ENCODE results near the gene PPP2CA.
"Not testable (repeated sequence)": the region's sequence is repeated elsewhere in the genome, so short reads cannot be mapped to it uniquely, and the experiment has no call there.

Gene PPP2CA

DNA sequence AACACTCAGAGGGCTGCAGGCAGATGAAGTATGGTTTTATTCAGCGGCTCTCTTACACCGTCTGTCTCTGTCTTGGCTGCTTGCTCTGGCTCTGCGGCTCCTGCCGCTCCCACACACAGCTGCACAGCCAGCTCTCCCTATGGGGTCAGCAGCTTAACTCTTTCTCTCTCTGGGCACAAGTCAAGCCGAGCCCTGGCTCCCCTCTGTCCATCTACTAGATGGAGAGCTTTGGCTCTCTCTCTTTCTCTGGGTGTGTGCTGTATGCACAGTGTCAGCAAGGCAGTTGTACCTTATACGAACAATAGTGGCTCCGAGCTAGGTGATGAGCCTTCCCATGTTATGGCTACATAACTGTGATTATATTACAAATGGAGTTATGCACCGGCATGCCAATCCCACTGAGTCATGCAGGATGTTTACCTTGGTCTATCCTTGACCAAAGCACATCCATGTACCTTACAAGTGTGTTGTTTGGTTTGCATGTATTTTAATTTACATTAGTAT, 19.3 kb upstream of the PPP2CA start:
- no peak for DNase-seq

DNA sequence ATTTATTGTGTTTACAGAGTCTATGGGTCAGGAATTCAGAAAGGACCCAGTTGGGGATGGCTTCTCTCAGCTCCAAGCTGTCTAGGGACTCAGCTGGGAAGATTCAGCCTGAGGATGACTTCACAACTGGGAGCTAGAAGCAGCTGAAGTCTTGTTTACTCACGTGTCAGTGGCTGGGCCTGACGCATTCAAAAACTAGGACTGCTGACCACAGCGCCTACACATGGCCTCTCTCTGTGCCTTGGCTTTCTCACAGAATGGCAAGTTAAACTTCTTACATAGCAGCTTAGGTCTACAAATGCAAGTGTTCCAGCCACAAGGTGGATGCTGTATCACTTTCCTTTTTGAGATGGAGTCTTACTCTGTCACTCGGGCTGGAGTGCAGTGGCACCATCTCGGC, 16.3 kb upstream of the PPP2CA start:
- no peak for DNase-seq

GRCh38 chr5:134240421-134240962, 14.6 kb upstream of the PPP2CA start:
- no peak for DNase-seq

DNA sequence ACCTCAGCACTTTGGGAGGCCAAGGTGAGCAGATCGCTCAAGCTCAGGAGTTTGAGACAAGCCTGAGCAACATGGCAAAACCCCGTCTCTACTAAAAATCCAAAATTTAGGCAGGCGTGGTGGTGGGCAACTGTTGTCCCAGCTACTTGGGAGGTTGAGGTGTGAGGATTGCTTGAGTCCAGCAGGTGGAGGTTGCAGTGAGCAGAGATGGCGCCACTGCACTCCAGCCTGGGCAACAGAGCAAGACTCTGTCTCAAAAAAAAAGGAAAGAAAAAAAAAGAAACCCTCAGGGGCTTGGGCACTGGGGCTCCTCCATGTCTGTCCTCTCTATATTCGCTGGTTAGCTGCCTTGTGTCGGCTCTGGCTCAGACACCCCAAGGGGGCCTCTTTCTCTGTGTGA, 10.9 kb upstream of the PPP2CA start:
- no peak for DNase-seq

DNA sequence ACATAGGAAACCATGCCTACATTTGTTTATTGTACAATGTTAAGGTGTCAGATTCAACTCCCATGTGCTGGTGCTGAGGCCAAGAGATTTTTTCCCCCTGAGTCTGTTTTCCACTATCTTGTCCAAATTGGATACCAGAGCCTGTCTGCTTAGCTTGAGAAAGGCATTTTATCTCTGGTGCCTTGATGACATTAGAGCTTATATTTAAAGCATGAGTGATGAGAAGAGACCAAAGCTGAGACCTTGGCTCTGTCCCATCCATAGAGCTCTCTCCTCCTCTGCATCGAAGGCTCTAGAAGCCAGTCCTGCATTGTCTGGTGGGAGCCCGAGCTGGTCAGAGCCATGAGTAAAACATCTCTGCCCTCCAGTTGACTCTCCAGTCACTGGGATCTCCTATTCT, 10.4 kb upstream of the PPP2CA start:
- no peak for DNase-seq

DNA sequence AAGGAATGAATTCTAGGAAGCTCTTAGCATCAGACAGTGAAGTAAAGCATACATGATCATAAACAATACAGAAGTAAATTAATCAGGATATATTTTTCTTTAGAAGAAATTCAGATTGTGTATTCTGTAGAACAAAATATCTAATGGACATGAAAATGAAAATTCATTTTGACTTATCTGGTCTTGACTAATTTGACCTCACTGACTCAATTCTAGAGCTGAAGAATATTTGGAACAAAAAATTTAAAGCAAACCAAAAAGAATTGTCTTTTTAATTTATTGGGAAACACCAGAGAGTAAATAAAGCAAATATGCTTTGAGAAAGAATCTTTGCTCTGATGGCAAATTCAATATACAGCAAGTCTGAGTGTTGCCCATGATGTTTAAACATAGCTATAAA, 2.8 kb upstream of the PPP2CA start:
- no peak for DNase-seq

GRCh38 chr5:134227776-134228175, 1.9 kb upstream of the PPP2CA start:
- no peak for DNase-seq

- no peak for DNase-seq
Measured at GRCh38 chr5:134227259-134227658, 1.4 kb upstream of the PPP2CA start.

GRCh38 chr5:134226441-134227192, 744 bp upstream of the PPP2CA start:
- no peak for DNase-seq

GRCh38 chr5:134224888-134225779, 739 bp downstream of the PPP2CA start:
- DNase-seq: peak; percentile 66

GRCh38 chr5:134223406-134224248, 2.2 kb downstream of the PPP2CA start:
- peak; percentile 27 for DNase-seq

- not testable (repeated sequence) for DNase-seq
Measured at GRCh38 chr5:134221690-134222089, 4.2 kb downstream of the PPP2CA start.

DNA sequence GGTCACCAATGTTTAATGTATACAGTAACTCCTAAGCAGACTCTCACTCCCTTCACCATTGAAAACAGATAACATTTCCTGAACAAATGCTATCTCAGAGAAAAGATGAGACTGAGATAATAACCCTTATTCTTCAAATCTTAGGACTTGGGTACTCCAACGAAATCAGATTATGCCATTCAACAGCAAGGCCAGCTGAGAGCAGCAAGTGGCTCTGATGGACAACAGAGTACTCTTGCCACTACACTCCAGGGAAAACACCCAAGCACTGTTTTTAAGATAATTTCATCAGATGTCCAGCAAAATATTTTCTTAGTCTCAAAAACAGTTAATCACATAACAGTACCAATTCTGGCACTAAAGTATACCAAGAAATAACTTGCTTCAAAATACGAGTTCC, 10.1 kb downstream of the PPP2CA start:
- DNase-seq: no peak

- DNase-seq: not testable (repeated sequence)
Measured at GRCh38 chr5:134211263-134212031, 14.4 kb downstream of the PPP2CA start.

GRCh38 chr5:134209477-134210245, 16.2 kb downstream of the PPP2CA start:
- DNase-seq: no peak

- peak; percentile 78 for DNase-seq
Measured at GRCh38 chr5:134207696-134208095, 18.2 kb downstream of the PPP2CA start.

- DNase-seq: no peak
Measured at GRCh38 chr5:134206627-134207160, 19.2 kb downstream of the PPP2CA start.

DNA sequence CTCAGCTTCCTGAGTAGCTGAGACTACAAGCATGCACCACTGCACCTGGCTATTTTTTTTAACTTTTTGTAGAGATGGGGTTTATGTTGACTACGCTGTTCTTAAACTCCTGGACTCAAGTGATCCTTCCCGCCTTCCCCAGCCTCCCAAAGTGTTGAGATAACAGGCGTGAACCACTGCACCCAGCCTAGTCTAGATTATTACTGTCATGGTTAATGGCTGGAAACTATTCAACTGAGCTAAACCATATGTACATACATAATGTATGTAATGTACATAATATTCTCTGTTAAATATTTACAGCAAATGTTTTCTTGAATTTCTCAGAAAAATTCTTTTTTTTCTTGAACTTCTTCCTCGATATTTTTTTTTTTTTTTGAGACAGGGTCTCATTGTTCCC, 21.3 kb downstream of the PPP2CA start:
- DNase-seq: no peak

DNA sequence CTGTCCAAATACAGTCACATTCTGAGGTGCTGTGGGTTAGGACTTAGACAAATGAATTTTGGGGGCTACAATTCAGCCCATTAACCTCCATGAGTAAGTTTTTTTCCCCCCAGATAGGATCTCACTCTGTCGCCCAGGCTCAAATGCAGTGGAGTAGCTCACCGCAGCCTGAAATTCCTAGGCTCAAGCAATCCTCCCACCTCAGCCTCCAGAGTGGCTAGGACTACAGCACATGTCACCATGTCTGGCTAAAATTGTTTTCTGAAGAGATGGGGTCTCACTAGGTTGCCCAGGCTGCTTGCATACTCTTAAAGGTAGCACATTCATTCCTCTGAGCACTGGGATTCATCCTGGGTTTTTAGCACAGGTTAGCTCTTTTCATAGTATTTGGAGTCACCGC, 22.2 kb downstream of the PPP2CA start:
- DNase-seq: no peak

DNA sequence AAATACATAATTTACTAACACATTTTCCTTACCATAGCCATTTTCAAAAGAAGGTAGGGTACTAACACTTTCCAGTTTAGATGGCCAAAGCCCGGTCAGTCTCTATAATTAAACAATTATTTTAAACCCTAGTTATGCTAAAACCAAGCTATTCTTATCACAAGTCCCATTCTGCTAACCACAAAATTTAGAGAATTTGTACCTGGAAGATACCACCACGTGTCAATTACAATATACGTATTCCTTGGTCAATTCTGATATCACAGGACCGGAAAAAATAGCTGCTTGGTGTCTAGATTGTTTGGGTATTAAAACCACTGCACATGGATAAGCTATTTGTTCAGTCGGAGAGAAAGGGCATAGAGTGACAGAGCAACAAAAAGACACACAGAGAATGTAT, 30.2 kb downstream of the PPP2CA start:
- no peak for DNase-seq

GRCh38 chr5:134189031-134189430, 36.8 kb downstream of the PPP2CA start:
- peak; percentile 18 for DNase-seq

All from inflammatory macrophage treated with lipopolysaccharide for 4 hours (primary cell).